Keratinocyte (primary cell): ENCODE measurements around the gene PCDHGC4. TPM values are rescaled to one million over a fixed set of nuclear protein-coding genes. Genes with fewer than 3 reads are reported as not detected.

ENCODE experiments used
- DNase-seq: peaks from one replicate; pipeline ENCODE4 v3.0.0-alpha.2; 2011; ENCODE audit warnings: low read depth, missing footprints, low spot score
- FAIRE-seq: peaks from 2 replicates; lab custom pipeline; 2011; peaks lifted over from hg19 to GRCh38; lab: Jason Lieb, UNC
- H2AFZ ChIP-seq: 2 replicates; pipeline ENCODE4 v1.6.0; 2012; ENCODE audit warnings: low read length, control low read depth, inconsistent platforms; ENCODE audit not compliant: control insufficient read depth
- H3K27ac ChIP-seq: 2 replicates; pipeline ENCODE4 v1.5.1; 2011; ENCODE audit warnings: low read length; ENCODE audit not compliant: control insufficient read depth, insufficient read depth
- H3K27me3 ChIP-seq: 3 replicates; pipeline ENCODE4 v1.6.0; 2011; ENCODE audit warnings: low read length; ENCODE audit not compliant: control insufficient read depth, insufficient read depth; ENCODE audit errors: extremely low read depth
- H3K36me3 ChIP-seq, 2 experiments: 2 replicates in 1 of 2; 3 replicates in 1 of 2; pipeline ENCODE4 v1.5.1; 2011; ENCODE audit warnings: low read length in 2 of 2, mild to moderate bottlenecking in 1 of 2; ENCODE audit not compliant: control insufficient read depth in 2 of 2, insufficient read depth in 2 of 2; ENCODE audit errors: extremely low read depth in 1 of 2
- H3K4me1 ChIP-seq: 3 replicates; pipeline ENCODE4 v1.5.1; 2011; ENCODE audit warnings: low read length; ENCODE audit not compliant: control insufficient read depth, insufficient read depth; ENCODE audit errors: extremely low read depth
- H3K4me2 ChIP-seq: 3 replicates; pipeline ENCODE4 v1.6.0; 2011; ENCODE audit warnings: low read depth, low read length; ENCODE audit not compliant: control insufficient read depth, insufficient read depth; ENCODE audit errors: extremely low read depth
- H3K4me3 ChIP-seq, 3 experiments: fragments of 200-600 bp in 1 of 3; sonication (generic) in 1 of 3; 2 replicates in 2 of 3; 3 replicates in 1 of 3; pipeline ENCODE4 v1.5.1; 2011 to 2016; ENCODE audit warnings: low read length in 3 of 3, mild to moderate bottlenecking in 3 of 3, control low read depth in 2 of 3, inconsistent platforms in 1 of 3, low read depth in 1 of 3, mixed read lengths in 1 of 3, mixed run types in 1 of 3, moderate library complexity in 1 of 3; ENCODE audit not compliant: control insufficient read depth in 2 of 3, insufficient read depth in 2 of 3; ENCODE audit errors: extremely low read depth in 1 of 3
- H3K79me2 ChIP-seq: 2 replicates; pipeline ENCODE4 v1.6.0; 2012; ENCODE audit warnings: low read length; ENCODE audit not compliant: control insufficient read depth, insufficient read depth
- H3K9ac ChIP-seq: 3 replicates; pipeline ENCODE4 v1.6.0; 2011; ENCODE audit warnings: low read length; ENCODE audit not compliant: control insufficient read depth, insufficient read depth; ENCODE audit errors: extremely low read depth
- H3K9me1 ChIP-seq: 3 replicates; pipeline ENCODE4 v1.6.0; 2011; ENCODE audit warnings: low read length; ENCODE audit not compliant: control insufficient read depth, insufficient read depth; ENCODE audit errors: extremely low read depth
- H3K9me3 ChIP-seq: 2 replicates; pipeline ENCODE4 v1.5.1; 2012; ENCODE audit warnings: low read depth, low read length; ENCODE audit not compliant: control insufficient read depth
- H4K20me1 ChIP-seq: 3 replicates; pipeline ENCODE4 v1.6.0; 2011; ENCODE audit warnings: low read length; ENCODE audit not compliant: control insufficient read depth, insufficient read depth; ENCODE audit errors: extremely low read depth
- CTCF ChIP-seq, 3 experiments: IDR thresholded peaks in 1 of 3; conservative IDR thresholded peaks in 1 of 3; optimal IDR thresholded peaks in 1 of 3; 2 replicates in 2 of 3; 3 replicates in 1 of 3; pipeline versions ENCODE3 to v1.5.1; 2011; ENCODE audit warnings: low read length in 3 of 3, mild to moderate bottlenecking in 3 of 3, moderate library complexity in 2 of 3, control low read depth in 1 of 3, inconsistent platforms in 1 of 3; ENCODE audit not compliant: insufficient read depth in 2 of 3; ENCODE audit errors: extremely low read depth in 1 of 3
- EZH2 ChIP-seq: IDR thresholded peaks from one replicate; pipeline ENCODE4 v1.6.1; 2012; ENCODE audit warnings: inconsistent platforms, mild to moderate bottlenecking, low read length, moderate library complexity
- dilution Hi-C: fragments of 300-500 bp; cut with MboI; formaldehyde crosslinking; loops from one replicate; pipeline ENCODE4 v1.7.0; 2020; ENCODE audit warnings: low sequenced_read_pairs; ENCODE audit not compliant: extremely low pct_ligation_motif_present
- polyA plus RNA-seq, 5 experiments: library from polyadenylated mRNA; depleted of rRNA in 3 of 5; stranded (reverse) in 3 of 5; stranded (forward) in 1 of 5; unstranded in 1 of 5; fragments of >200 nt; gene quantifications; 1 replicate in 1 of 5; 2 replicates in 3 of 5; 3 replicates in 1 of 5; pipeline versions ENCODE4 v1.2.1 to v1.2.3, GENCODE V29; 2011 to 2012; ENCODE audit warnings: missing spikeins in 2 of 5, low read depth in 1 of 5, low replicate concordance in 1 of 5

Gene PCDHGC4
- polyA plus RNA-seq, 1 donor (not counting 4 experiments of a cell fraction or from before 2014, with no cell fraction given): 0.13 TPM

DNA sequence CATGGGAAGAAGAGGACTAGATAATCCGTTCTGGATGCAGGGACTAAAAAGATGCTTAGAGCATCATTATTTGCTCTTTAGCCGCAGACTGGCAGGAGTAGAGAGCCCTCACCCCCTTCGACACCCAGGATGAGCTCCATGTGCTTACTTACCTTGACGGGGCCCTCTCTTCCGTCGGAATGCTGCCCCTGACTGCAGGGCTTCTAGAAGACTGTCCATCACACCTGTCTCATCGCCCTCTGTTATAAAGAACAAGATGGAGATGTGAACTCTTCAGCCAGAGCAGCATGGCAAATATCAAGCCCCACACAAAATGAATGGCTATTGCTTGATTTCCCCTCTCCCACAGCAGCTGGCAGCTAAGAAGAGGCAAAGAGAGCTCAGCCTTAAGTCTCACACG is 39.2 kb downstream of the PCDHGC4 start:
- H3K36me3 ChIP-seq: peaks cover 18 to 57% of the 10 kb centered on the region in 2 experiments
- no peak overlapping the region for H3K4me3 ChIP-seq
- no peaks in the 10 kb centered on the region for H3K79me2 ChIP-seq
- no peaks in the 10 kb centered on the region for H3K9me1 ChIP-seq
- peak overlapping the region; percentile 40 for H3K27ac ChIP-seq
- no peak overlapping the region for H3K9ac ChIP-seq
- TF ChIP-seq CTCF (optimal IDR thresholded peaks at IDR 0.05 in 1 of 3, IDR thresholded peaks at IDR 0.05 in 1 of 3, conservative IDR thresholded peaks at IDR 0.05 in 1 of 3; ENCODE audit: extremely low read depth in 1 of 3, insufficient read depth in 2 of 3, low read length in 3 of 3) (no peak), EZH2 (no peak)
- DNase-seq (no peak), FAIRE-seq (no peak)
- no peaks in the 10 kb centered on the region for H3K9me3 ChIP-seq
- H4K20me1 ChIP-seq: no peaks in the 10 kb centered on the region
- peaks cover 51% of the 10 kb centered on the region for H3K4me1 ChIP-seq
- no peak overlapping the region for H2AFZ ChIP-seq
- no peak overlapping the region for H3K4me2 ChIP-seq
- H3K27me3 ChIP-seq: no peaks in the 10 kb centered on the region
- dilution Hi-C loops: no loop called here

DNA sequence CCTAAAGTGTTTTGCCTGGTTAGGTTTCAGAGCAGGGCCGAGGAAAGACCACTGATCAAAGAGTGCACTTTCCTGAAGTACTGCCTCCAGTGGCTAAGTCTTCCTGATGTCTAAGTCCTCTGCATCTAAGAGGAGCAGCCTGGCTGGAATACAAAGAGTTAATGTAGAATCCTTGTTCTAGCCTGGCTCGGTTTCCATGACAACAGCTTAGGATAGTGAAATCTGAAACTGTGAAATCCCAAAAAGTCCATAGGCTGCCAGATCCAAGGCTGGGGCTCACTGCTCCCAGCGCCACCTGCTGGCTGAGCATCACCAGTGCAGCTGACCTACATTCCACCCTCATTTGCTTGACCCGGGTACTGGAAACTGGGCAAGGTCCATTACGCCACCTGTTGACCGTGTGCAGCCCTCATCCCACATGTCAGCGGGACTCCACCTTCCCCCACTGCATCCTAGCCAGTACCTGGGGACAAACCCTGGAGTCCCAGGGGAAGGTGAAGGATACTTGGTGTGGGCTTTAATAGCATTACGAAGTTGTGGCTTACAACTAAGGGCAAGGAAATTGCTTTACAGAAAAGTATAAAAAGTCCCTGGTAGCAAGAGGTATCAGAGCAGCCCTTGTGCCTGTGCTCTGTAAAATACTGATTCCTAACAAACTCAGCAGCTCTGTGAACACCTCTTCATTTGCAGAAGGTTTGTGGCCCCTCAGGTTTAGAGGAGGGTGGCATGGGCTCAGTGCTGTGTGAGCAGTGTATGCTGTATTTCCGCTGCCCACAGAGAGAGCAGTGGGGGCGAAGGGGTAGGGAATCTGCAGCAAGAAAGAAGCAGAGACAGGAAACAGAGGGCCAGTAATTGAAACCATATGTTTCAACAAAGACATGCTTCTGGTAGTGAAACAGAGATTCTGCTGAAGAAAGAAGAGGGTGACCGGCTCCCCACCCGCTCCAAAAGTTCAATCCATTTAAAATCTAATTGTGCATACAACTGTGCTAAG is 40.1 kb downstream of the PCDHGC4 start:
- FAIRE-seq (peak; percentile 81), DNase-seq (peak; percentile 67)
- no peaks in the 10 kb centered on the region for H3K79me2 ChIP-seq
- no peaks in the 10 kb centered on the region for H3K9me3 ChIP-seq
- TF ChIP-seq CTCF (optimal IDR thresholded peaks at IDR 0.05 in 1 of 3, IDR thresholded peaks at IDR 0.05 in 1 of 3, conservative IDR thresholded peaks at IDR 0.05 in 1 of 3; ENCODE audit: extremely low read depth in 1 of 3, insufficient read depth in 2 of 3, low read length in 3 of 3): peak; percentile 98 to 100 (median 100)
- TF ChIP-seq EZH2: no peak
- H3K36me3 ChIP-seq: peaks cover 17 to 55% of the 10 kb centered on the region in 2 experiments
- dilution Hi-C loops: no loop called here
- H3K27me3 ChIP-seq: no peaks in the 10 kb centered on the region
- H3K4me3 ChIP-seq: no peak overlapping the region
- peaks cover 49% of the 10 kb centered on the region for H3K4me1 ChIP-seq
- H3K9me1 ChIP-seq: no peaks in the 10 kb centered on the region
- no peaks in the 10 kb centered on the region for H4K20me1 ChIP-seq
- no peak overlapping the region for H3K4me2 ChIP-seq
- H3K9ac ChIP-seq: no peak overlapping the region
- H3K27ac ChIP-seq: peak overlapping the region; percentile 40
- H2AFZ ChIP-seq: no peak overlapping the region
